Activated naive CD8-positive, alpha-beta T cell treated with anti-CD3 and anti-CD28 coated beads, Interleukin-2, amount 10 ng/mL, durations not matched to agents 7 days and 5 days (primary cell): ENCODE measurements around the gene CTTN. TPM values are rescaled to one million over a fixed set of nuclear protein-coding genes. Genes with fewer than 3 reads are reported as not detected.

Experiments
- ATAC-seq: fragments of 150-1000 bp; cut with Tn5 transposase; one replicate; pipeline ENCODE4 v1.10.0; 2021; ENCODE audit warnings: low read depth, moderate library complexity
- POLR2A ChIA-PET: fragments of 350-600 bp; sonication (Branson Sonifier 250); formaldehyde crosslinking; loops from one replicate; lab custom pipeline; 2021; ENCODE audit warnings: antibody characterized with exemption; lab: Charles Lee
- DNase-seq: peaks from one replicate; pipeline ENCODE4 v3.0.0; 2021
- H3K27ac Mint-ChIP-seq: one replicate; pipeline ENCODE4 v1.8.0; 2022; ENCODE audit warnings: mild to moderate bottlenecking, mixed read lengths
- H3K27me3 Mint-ChIP-seq: one replicate; pipeline ENCODE4 v1.8.0; 2022; ENCODE audit warnings: mild to moderate bottlenecking, moderate library complexity, mixed read lengths
- H3K36me3 Mint-ChIP-seq: one replicate; pipeline ENCODE4 v1.8.0; 2021; ENCODE audit warnings: mild to moderate bottlenecking, mixed read lengths
- H3K4me1 Mint-ChIP-seq: one replicate; pipeline ENCODE4 v1.8.0; 2021; ENCODE audit warnings: mixed read lengths
- H3K4me3 Mint-ChIP-seq: one replicate; pipeline ENCODE4 v1.8.0; 2022; ENCODE audit warnings: mild to moderate bottlenecking, moderate library complexity, mixed read lengths
- H3K9me3 Mint-ChIP-seq: one replicate; pipeline ENCODE4 v1.8.0; 2021; ENCODE audit warnings: mixed read lengths
- total RNA-seq, 2 experiments: library from RNA; stranded (reverse); gene quantifications; one replicate each; pipeline ENCODE4 v1.2.3, GENCODE V29; 2021

CTTN gene
- total RNA-seq, 2 experiments from 2014 or later = 0.14 to 0.61 TPM

DNA sequence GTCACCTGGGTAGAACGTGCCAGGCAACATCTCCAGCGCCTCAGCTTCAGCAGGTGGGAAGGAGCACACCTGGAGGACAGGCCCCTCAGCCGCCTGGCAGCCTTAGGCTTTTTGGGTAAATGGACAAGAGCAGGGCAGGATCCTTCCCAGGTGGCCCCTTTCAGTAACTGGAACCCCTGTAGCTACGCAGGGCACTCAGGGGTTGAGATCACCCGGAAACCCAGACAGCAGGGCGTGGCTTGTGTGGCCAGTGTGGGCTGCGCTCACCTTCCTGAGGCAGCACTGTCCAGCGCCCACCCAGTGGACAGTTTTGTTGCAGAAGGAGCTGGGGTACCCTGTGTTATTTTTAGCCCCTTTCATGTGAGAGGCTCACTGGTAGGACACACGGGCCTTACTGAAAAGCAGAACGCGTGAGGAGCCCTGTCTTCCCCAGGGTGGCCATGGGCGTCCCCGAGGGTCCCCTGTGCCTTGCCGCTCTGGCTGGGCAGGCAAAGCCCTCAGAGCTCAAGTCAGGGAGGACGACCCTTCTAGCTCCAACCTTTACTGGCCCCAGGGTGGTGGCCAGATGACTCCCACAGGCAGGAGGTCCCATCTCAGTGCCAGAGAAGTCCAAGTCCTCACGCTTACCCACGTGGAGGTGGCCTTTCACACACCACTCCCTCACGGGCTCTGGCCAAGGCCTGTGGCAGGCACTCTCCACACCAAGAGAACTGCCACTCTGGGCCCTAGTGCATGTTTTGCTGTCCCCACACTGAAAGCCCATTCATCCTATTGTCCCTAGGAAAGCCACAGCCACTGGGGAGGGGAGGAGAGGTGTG lies 75.8 kb downstream of the CTTN start:
- peaks cover 20% of the 10 kb centered on the region for H3K27me3 Mint-ChIP-seq
- POLR2A ChIA-PET = no interaction called here
- ATAC-seq = no peak
- no peak overlapping the region for H3K27ac Mint-ChIP-seq
- H3K4me1 Mint-ChIP-seq = no peaks in the 10 kb centered on the region
- H3K4me3 Mint-ChIP-seq = no peak overlapping the region
- H3K9me3 Mint-ChIP-seq = no peaks in the 10 kb centered on the region
- no peaks in the 10 kb centered on the region for H3K36me3 Mint-ChIP-seq
- DNase-seq = no peak

DNA sequence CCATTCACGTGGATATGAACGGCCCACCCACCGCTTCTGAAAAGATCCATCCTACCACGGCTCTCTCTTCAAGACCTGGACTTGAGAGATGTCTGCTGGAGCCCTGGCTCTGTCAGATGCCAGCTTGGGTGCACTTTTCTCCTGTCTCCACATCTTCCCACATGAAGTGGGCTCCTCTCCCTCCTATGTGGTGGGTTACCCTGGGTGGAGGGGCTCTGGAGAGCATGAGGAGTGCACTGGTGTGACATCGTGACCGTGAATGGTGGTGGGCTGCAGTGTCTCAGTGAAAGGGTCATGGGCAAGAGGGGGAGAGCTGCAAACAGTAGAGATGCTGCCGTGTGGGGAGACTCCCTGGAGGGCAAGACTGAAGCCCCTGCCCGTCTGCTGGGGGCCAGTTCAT lies 76.4 kb downstream of the CTTN start:
- Mint-ChIP-seq H3K4me3 (no peak overlapping the region), H3K27ac (no peak overlapping the region), H3K36me3 (no peaks in the 10 kb centered on the region), H3K9me3 (no peaks in the 10 kb centered on the region), H3K27me3 (peaks cover 20% of the 10 kb centered on the region), H3K4me1 (no peaks in the 10 kb centered on the region)
- ATAC-seq = no peak
- no peak for DNase-seq
- POLR2A ChIA-PET = no interaction called here

DNA sequence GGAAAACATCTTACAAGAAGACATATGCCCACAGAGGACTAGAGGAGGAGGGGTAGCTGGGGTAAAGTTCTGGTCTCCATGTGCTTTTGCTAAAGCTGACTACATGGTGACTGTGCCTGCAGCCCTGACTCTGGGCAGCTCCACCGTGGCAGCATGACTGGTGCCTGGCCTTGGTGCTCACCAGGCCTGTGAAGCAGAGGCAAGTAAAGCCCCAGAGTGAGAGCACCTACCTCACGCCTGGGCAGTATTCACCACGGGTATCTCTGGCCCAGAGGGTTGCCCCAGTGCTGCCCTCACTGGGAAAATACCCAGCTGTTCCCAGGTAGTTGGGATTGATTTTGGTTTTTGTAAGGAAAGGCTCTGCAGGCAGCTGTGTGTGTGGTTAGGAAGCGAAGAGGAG lies 78.3 kb downstream of the CTTN start:
- Mint-ChIP-seq H3K36me3 (no peaks in the 10 kb centered on the region), H3K4me1 (no peaks in the 10 kb centered on the region), H3K4me3 (no peak overlapping the region), H3K9me3 (no peaks in the 10 kb centered on the region), H3K27ac (no peak overlapping the region), H3K27me3 (peaks cover 4% of the 10 kb centered on the region)
- DNase-seq = no peak
- POLR2A ChIA-PET = no interaction called here
- no peak for ATAC-seq

DNA sequence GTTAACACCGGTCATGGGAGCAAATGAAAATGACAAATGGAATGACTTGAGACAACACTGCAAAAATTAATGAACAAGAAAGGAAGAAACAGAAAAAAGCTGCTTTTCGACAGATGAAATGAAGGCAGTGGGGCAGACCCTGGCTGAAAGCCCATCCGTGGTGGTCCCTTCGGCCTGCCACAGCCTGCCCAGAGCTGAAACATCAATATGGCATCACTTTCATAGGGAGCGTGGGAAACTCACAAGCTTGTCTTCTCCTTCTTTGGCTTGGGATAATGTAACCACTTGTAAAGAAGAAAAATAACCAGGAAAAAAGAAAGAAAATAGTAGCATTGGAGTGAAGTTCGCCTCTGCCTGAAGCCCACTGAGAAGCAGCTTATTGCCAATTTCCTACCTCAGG lies 78.8 kb downstream of the CTTN start:
- H3K27me3 Mint-ChIP-seq = peaks cover 3% of the 10 kb centered on the region
- H3K9me3 Mint-ChIP-seq = no peaks in the 10 kb centered on the region
- H3K4me1 Mint-ChIP-seq = no peaks in the 10 kb centered on the region
- no peak for ATAC-seq
- DNase-seq = no peak
- POLR2A ChIA-PET = no interaction called here
- no peak overlapping the region for H3K4me3 Mint-ChIP-seq
- H3K27ac Mint-ChIP-seq = no peak overlapping the region
- no peaks in the 10 kb centered on the region for H3K36me3 Mint-ChIP-seq

DNA sequence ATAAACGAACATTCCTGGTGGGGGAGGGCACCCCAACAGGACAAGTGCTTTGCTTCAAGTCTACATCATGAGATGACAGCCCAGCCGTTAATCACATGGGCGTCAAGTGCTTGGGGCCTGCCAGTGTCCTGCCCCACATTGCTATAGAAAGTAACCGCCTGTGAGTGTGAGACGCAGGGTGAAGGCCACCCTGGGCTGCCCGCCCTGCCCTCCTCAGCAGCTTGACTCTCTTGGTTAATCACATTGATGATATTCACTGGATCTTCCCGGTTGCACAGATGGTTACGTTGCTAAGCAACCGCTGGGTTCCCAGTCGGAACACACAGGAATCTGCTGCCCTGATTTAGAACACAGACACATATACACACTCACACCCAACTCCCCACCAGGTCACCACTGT lies 79.3 kb downstream of the CTTN start:
- Mint-ChIP-seq H3K4me3 (no peak overlapping the region), H3K27ac (no peak overlapping the region), H3K4me1 (no peaks in the 10 kb centered on the region), H3K9me3 (no peaks in the 10 kb centered on the region), H3K27me3 (peaks cover 3% of the 10 kb centered on the region), H3K36me3 (no peaks in the 10 kb centered on the region)
- DNase-seq (no peak), ATAC-seq (no peak)
- POLR2A ChIA-PET = no interaction called here

DNA sequence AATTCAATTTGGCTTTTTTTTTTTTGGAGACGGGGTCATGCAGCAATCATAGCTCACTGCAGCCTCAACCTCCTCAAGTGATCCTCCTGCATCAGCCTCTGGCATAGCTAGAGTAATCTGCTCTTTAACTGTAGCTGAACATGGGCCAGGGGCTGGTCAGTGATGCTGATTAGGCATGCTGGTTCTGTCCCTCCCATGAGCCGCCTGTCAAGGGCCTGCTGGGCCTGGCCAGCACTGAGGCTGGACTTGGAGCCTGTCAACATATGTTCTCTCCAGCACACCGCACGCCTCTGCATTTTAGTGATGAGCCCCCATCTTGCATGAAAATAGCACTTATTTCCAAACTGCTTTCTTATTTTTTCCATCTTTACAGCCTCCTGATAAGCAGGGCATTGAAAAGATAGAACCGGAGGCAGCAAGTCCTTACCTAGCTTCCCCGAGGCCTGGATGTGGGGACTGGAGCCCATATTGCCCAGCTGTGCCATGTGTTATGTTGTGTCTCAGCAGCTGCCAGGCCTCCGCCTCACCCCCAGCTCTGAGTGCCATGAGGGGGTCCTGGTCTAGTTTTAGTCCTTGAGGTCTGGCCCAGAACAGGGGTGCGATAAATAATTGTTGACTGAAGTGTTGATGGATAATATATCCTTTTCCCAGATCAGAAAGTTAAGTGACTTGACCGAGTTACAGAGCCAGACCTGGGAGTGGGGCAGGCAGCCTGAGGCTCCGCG lies 80.0 kb downstream of the CTTN start:
- Mint-ChIP-seq H3K9me3 (no peaks in the 10 kb centered on the region), H3K4me3 (no peak overlapping the region), H3K36me3 (no peaks in the 10 kb centered on the region), H3K27me3 (peaks cover 3% of the 10 kb centered on the region), H3K27ac (no peak overlapping the region), H3K4me1 (no peaks in the 10 kb centered on the region)
- no peak for DNase-seq
- POLR2A ChIA-PET = no interaction called here
- ATAC-seq = no peak

DNA sequence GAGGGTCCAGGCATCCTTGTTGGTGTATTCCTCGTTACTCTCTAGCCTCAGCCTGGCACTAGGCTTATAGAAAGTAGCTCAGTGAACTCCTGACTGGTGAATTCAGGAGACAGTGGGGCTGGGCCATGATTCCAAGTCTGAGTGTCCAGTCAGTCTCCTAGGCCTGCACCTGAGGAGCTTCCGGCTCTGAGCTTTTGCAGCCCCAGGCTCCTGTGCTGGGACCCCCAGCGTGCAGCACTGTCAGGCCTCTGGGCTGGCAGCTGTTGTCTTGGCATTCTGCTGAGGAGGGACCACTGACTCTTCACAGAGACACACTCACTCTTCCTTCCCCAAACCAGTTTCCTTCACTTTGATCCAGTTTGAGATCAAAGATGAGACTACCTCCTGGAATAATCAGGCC lies 82.4 kb downstream of the CTTN start:
- Mint-ChIP-seq H3K36me3 (no peaks in the 10 kb centered on the region), H3K9me3 (no peaks in the 10 kb centered on the region), H3K4me1 (no peaks in the 10 kb centered on the region), H3K27ac (no peak overlapping the region), H3K4me3 (no peak overlapping the region), H3K27me3 (peaks cover 3% of the 10 kb centered on the region)
- POLR2A ChIA-PET = no interaction called here
- DNase-seq (no peak), ATAC-seq (no peak)

DNA sequence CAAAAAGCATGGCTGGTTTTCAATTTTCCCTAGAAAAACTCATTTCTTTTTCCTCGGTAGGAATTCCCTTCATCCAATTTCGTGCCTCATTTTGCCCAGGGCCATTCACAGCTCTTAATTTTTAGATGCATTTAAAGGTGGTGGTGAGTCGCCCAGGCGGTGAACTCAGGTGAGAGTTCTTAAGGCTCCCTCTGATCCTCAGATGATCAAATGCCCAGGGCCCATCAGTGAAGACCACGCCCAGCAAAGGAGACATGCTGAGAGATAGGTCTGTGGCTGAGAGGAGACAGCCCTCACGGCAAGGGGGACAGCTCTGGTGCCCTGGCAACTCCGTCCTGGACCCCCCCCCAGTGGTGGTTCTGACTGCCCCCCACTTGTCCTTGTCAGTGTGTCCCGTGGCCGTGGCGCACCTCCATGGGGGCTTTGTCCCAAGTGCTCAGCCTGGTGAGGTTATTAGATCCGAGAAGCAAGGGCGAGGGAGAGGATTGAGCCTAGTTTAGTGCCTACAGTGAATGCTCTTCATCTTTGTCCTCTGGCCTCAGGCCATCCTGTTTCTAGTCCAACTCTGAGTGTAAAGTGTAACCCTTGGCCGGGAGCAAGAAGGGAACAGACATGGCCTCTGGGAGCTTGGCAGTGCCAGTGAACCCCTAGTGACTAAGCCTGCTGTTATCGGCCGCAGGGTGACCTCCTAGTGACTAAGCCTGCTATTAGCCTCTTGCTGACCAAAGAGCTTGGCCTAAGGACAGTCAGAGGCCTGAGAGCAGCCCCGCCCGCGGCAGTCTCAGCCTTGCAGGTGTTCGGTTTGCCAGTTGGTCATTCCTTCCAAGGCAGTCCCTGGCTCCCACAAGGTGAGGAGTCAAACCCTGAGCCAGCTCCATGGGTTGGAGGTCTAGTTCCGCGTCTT lies 83.5 kb downstream of the CTTN start:
- no peak for ATAC-seq
- Mint-ChIP-seq H3K4me1 (no peaks in the 10 kb centered on the region), H3K36me3 (no peaks in the 10 kb centered on the region), H3K27ac (no peak overlapping the region), H3K9me3 (no peaks in the 10 kb centered on the region), H3K27me3 (peaks cover under 1% of the 10 kb centered on the region), H3K4me3 (no peak overlapping the region)
- DNase-seq = no peak
- POLR2A ChIA-PET = no interaction called here

DNA sequence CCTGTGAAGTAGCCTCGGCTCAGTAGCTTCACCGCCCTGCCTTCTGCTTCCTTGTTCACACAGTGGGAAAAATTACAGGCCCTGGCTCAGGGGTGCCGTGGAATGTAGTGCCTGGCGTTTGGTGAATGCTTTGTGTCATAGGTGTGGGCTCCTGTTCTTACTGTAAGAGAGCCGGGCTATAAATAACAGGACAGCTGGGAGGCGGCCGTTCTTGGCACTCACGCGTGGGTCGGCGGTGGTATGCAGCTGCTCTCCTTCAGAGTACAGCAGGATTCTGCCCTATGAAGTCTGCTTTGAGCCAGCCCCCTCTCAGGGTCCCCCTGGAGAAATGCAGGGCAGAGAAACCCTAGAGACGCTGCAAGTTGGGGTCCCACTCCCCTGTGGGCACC lies 84.2 kb downstream of the CTTN start:
- no peaks in the 10 kb centered on the region for H3K36me3 Mint-ChIP-seq
- DNase-seq (no peak), ATAC-seq (no peak)
- POLR2A ChIA-PET = no interaction called here
- no peak overlapping the region for H3K4me3 Mint-ChIP-seq
- no peak overlapping the region for H3K27ac Mint-ChIP-seq
- no peaks in the 10 kb centered on the region for H3K4me1 Mint-ChIP-seq
- no peaks in the 10 kb centered on the region for H3K27me3 Mint-ChIP-seq
- no peaks in the 10 kb centered on the region for H3K9me3 Mint-ChIP-seq

DNA sequence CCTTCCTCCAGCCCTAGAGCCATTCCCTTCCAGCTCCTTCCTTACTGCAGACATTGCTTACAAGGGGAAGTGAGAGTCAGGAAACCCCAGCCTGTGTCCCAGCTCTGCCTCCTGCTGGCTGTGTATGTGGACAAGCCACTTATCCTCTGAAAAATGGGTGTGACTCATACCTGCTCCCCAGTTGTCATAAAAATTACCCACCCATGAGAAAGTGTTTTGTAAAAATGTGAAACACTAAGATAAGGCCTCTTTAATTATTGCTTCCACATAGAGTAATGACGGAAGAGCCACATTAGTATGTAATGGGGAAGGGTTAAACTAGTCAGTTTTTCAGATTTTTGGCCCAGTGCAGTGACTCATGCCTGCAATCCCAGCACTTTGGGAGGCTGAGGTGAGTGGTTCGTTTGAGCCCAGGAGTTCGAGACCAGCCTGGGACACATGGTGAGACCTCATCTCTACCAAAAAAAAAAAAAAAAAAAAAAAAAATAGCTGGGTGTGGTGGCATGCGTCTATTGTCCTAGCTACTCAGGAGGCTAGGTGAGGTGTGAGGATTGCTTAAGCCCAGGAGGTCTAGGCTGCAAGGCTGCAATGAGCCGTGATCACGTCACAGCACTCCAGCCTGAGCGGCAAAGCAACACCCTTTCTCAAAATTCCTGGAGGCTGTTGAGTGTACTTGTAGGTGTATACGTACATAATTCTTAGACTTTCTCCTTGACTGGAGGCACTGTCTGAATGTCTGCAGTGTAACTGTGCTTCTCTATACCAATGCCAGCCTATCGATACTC lies 84.9 kb downstream of the CTTN start:
- no peaks in the 10 kb centered on the region for H3K36me3 Mint-ChIP-seq
- H3K9me3 Mint-ChIP-seq = no peaks in the 10 kb centered on the region
- ATAC-seq = no peak
- H3K4me1 Mint-ChIP-seq = no peaks in the 10 kb centered on the region
- H3K4me3 Mint-ChIP-seq = no peak overlapping the region
- no peak overlapping the region for H3K27ac Mint-ChIP-seq
- no peak for DNase-seq
- no peaks in the 10 kb centered on the region for H3K27me3 Mint-ChIP-seq
- POLR2A ChIA-PET = no interaction called here

DNA sequence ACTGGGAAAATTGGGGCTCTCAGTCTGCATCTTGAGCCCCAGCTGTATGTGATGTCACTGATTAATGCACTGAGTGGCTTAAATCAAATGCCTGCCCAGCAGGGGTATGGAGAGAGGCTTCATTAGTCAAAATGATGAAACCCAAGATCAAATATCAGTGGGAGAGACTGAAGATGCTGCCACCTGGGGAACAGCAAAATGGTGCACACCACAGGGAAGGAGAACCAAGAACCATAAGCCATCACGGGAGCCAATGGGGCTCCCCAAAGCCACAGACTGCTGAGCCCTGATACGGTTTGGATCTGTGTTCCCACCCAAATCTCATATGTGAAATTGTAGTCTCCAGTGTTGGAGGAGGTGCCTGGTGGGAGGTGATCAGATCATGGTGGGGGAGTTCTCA lies 85.6 kb downstream of the CTTN start:
- no peaks in the 10 kb centered on the region for H3K9me3 Mint-ChIP-seq
- no peak overlapping the region for H3K27ac Mint-ChIP-seq
- no peaks in the 10 kb centered on the region for H3K4me1 Mint-ChIP-seq
- no peaks in the 10 kb centered on the region for H3K27me3 Mint-ChIP-seq
- POLR2A ChIA-PET = no interaction called here
- DNase-seq (no peak), ATAC-seq (no peak)
- no peak overlapping the region for H3K4me3 Mint-ChIP-seq
- no peaks in the 10 kb centered on the region for H3K36me3 Mint-ChIP-seq

DNA sequence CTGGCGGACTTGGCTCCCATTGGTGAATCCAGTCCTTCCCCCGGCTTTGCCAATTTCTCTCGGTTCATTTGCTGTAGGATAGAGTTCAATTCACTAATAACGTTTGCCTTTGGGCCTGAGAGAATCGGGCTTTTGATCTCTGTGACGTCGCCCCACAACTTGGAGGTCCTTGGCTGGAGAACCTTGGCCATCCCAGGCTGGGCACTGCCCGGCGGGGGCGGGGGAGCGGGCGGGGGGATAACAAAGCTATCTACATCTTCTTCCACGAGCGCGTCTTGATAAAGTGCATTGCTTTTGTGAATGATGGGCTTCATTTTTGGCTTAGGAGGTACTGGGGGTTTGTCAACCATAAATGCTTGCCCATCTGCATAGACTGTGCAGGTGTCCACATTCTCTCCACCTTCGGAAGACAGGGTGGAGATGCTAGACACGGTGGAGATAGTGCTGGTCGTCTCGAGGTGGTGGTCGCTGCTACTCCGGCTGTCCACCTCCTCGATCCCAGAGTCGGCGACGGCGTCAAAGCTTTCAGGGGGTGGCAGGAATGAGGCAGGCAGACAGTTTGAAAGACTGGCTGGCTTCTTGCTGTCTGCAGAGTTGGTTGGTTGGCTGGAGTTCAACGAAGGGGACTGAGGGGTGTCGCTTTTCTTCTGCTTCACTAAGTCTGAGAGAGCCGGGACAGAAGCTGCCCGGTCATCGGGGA lies 87.1 kb downstream of the CTTN start:
- Mint-ChIP-seq H3K27ac (no peak overlapping the region), H3K36me3 (no peaks in the 10 kb centered on the region), H3K4me3 (no peak overlapping the region), H3K9me3 (no peaks in the 10 kb centered on the region), H3K27me3 (no peaks in the 10 kb centered on the region), H3K4me1 (no peaks in the 10 kb centered on the region)
- POLR2A ChIA-PET = no interaction called here
- ATAC-seq (no peak), DNase-seq (no peak)
